Panc1 (cell line): ENCODE results near the gene GLT1D1. TPM values are rescaled to one million over a fixed set of nuclear protein-coding genes. Genes with fewer than 3 reads are reported as not detected.

Experiments used
- ATAC-seq: fragments of 200-7000 bp; cut with Tn5 transposase; 2 replicates; pipeline ENCODE4 v1.9.1; 2020; ENCODE audit warnings: mild to moderate bottlenecking, moderate library complexity
- BruUV-seq: library from RNA; stranded (reverse); fragments of 400-500 nt; replicated peaks from 2 replicates; lab custom pipeline; 2021; lab: Mats Ljungman, UMichigan
- CTCF ChIA-PET: fragments of 300-600 bp; sonication (Branson Sonifier 250); formaldehyde crosslinking; loops from one replicate; lab custom pipeline; 2022; ENCODE audit warnings: antibody characterized with exemption; lab: Charles Lee
- POLR2A ChIA-PET: fragments of 300-600 bp; sonication (Branson Sonifier 250); formaldehyde crosslinking; loops from one replicate; lab custom pipeline; 2022; ENCODE audit warnings: antibody characterized with exemption; lab: Charles Lee
- DNase-seq: peaks from one replicate; pipeline ENCODE4 v3.0.0-alpha.2; 2010; ENCODE audit warnings: low read depth, low spot score
- H3K27ac ChIP-seq: 2 replicates; pipeline ENCODE4 v1.5.1; 2011; ENCODE audit warnings: mild to moderate bottlenecking, low read length, inconsistent platforms
- H3K27me3 ChIP-seq: fragments of 200-500 bp; sonication (Bioruptor generic); 2 replicates; pipeline ENCODE4 v1.6.0; 2014; ENCODE audit warnings: low read length, inconsistent platforms; ENCODE audit not compliant: control insufficient read depth, insufficient read depth
- H3K36me3 ChIP-seq: fragments of 200-500 bp; sonication (Bioruptor generic); 2 replicates; pipeline ENCODE4 v1.5.1; 2014; ENCODE audit warnings: inconsistent platforms, mild to moderate bottlenecking, low read length, moderate library complexity; ENCODE audit not compliant: control insufficient read depth, insufficient read depth
- H3K4me1 ChIP-seq: 2 replicates; pipeline ENCODE4 v1.5.1; 2011; ENCODE audit warnings: inconsistent platforms, mild to moderate bottlenecking, low read length, moderate library complexity; ENCODE audit not compliant: control insufficient read depth, insufficient read depth
- H3K4me3 ChIP-seq, 2 experiments: 2 replicates each; pipeline ENCODE4 v1.5.1; 2011 to 2012; ENCODE audit warnings: low read depth in 2 of 2, low read length in 2 of 2, mild to moderate bottlenecking in 2 of 2, inconsistent platforms in 1 of 2, moderate library complexity in 1 of 2
- H3K9me3 ChIP-seq: fragments of 200-500 bp; sonication (Bioruptor generic); 2 replicates; pipeline ENCODE4 v1.5.1; 2014; ENCODE audit warnings: low read depth, mild to moderate bottlenecking, inconsistent platforms, low read length, moderate library complexity; ENCODE audit not compliant: control insufficient read depth, insufficient read depth
- POLR2AphosphoS5 ChIP-seq: IDR thresholded peaks from 2 replicates; pipeline ENCODE4 v1.6.1; 2012; ENCODE audit warnings: mild to moderate bottlenecking, low read depth, low read length, moderate library complexity
- REST ChIP-seq, 2 experiments: IDR thresholded peaks; 2 replicates each; pipeline ENCODE4 v1.6.1; 2011 to 2012; ENCODE audit warnings: low read depth in 2 of 2, control low read depth in 1 of 2, low read length in 1 of 2, mild to moderate bottlenecking in 1 of 2, moderate library complexity in 1 of 2; ENCODE audit not compliant: insufficient read depth in 1 of 2
- SIN3A ChIP-seq: IDR thresholded peaks from 2 replicates; pipeline ENCODE4 v1.6.1; 2012; ENCODE audit warnings: low read depth, mild to moderate bottlenecking, low read length, moderate library complexity, borderline replicate concordance; ENCODE audit not compliant: insufficient read depth
- TCF7L2 ChIP-seq: IDR thresholded peaks from 2 replicates; pipeline ENCODE4 v1.6.1; 2011; ENCODE audit warnings: mild to moderate bottlenecking, low read depth, low read length, inconsistent platforms
- in situ Hi-C: cut with HindIII; loops from 2 replicates; pipeline ENCODE4 v1.10.0; 2016; ENCODE audit warnings: low sequenced_read_pairs, low pct_unique_long_range_greater_than_20kb
- intact Hi-C: fragments of 100-400 bp; cut with micrococcal nuclease; formaldehyde crosslinking; loops from one replicate; pipeline ENCODE4 v1.10.0; 2022; ENCODE audit not compliant: unreplicated experiment
- total RNA-seq: library from RNA; stranded (reverse); gene quantifications from one replicate; pipeline ENCODE4 v1.2.1, GENCODE V29; 2021; ENCODE audit not compliant: unreplicated experiment
- TF ChIP-seq, protein P1 (sequence below): fragments of 450-650 bp; IDR thresholded peaks from 2 replicates; pipeline ENCODE4 v1.5.1; 2017; ENCODE audit warnings: mild to moderate bottlenecking

GLT1D1 gene
- total RNA-seq, 1 experiment from 2014 or later = not detected

GRCh38 chr12:128842579-128842978, 10.7 kb upstream of the GLT1D1 start:
- CTCF ChIA-PET = no interaction called here
- POLR2A ChIA-PET = no interaction called here
- in situ Hi-C loops = no loop called here

DNA sequence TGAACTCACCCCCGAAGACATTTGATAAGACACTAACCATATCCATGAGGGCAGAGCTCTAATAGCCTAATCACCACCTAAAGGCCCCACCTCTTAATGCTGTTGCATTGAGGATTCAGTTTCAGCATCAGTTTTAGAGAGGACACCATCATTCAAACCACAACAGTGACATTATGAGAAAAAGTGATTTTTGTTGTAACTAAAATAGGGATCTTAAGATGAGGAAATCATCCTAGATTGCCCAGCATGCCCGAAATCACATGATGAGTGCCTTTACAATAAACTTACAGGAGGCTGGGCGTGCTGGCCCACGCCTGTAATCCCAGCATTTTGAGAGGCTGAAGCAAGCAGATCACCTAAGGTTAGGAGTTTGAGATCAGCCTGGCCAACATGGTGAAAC, 9.7 kb upstream of the GLT1D1 start:
- DNase-seq = no peak
- Histone ChIP-seq H3K27ac (no peak overlapping the region), H3K4me3 (no peak overlapping the region), H3K27me3 (peaks cover 5% of the 10 kb centered on the region; the same call in 1 of the 2 replicates), H3K36me3 (no peaks in the 10 kb centered on the region), H3K9me3 (no peaks in the 10 kb centered on the region), H3K4me1 (no peaks in the 10 kb centered on the region)
- BruUV-seq = no TSS peak
- ChIA-PET CTCF (no interaction called here), POLR2A (no interaction called here)
- TF ChIP-seq SIN3A (no peak), POLR2AphosphoS5 (no peak), TCF7L2 (no peak), REST (IDR thresholded peaks at IDR 0.05; ENCODE audit: insufficient read depth in 1 of 2, low read depth in 2 of 2, low read length in 1 of 2) (no peak)
- TF ChIP-seq, protein P1, sequence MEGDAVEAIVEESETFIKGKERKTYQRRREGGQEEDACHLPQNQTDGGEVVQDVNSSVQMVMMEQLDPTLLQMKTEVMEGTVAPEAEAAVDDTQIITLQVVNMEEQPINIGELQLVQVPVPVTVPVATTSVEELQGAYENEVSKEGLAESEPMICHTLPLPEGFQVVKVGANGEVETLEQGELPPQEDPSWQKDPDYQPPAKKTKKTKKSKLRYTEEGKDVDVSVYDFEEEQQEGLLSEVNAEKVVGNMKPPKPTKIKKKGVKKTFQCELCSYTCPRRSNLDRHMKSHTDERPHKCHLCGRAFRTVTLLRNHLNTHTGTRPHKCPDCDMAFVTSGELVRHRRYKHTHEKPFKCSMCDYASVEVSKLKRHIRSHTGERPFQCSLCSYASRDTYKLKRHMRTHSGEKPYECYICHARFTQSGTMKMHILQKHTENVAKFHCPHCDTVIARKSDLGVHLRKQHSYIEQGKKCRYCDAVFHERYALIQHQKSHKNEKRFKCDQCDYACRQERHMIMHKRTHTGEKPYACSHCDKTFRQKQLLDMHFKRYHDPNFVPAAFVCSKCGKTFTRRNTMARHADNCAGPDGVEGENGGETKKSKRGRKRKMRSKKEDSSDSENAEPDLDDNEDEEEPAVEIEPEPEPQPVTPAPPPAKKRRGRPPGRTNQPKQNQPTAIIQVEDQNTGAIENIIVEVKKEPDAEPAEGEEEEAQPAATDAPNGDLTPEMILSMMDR = no peak
- in situ Hi-C loops (no loop called here), intact Hi-C loops (no loop called here)
- no peak for ATAC-seq

More at GRCh38 chr12:128842579-128842978, 10.7 kb upstream of the GLT1D1 start:
- peaks cover 5% of the 10 kb centered on the region; the same call in 1 of the 2 replicates for H3K27me3 ChIP-seq
- TF ChIP-seq REST (IDR thresholded peaks at IDR 0.05; ENCODE audit: insufficient read depth in 1 of 2, low read depth in 2 of 2, low read length in 1 of 2) (no peak), POLR2AphosphoS5 (no peak), SIN3A (no peak), TCF7L2 (no peak)
- TF ChIP-seq, protein P1 = no peak
- no peaks in the 10 kb centered on the region for H3K9me3 ChIP-seq
- DNase-seq (no peak), ATAC-seq (no peak)
- no TSS peak for BruUV-seq
- H3K36me3 ChIP-seq = no peaks in the 10 kb centered on the region
- no peak overlapping the region for H3K4me3 ChIP-seq
- no peaks in the 10 kb centered on the region for H3K4me1 ChIP-seq
- intact Hi-C loops = no loop called here
- no peak overlapping the region for H3K27ac ChIP-seq
